ENCODE results near the gene ELAVL3. TPM values are rescaled to one million over a fixed set of nuclear protein-coding genes. Genes with fewer than 3 reads are reported as not detected.

The ELAVL3 gene
- total RNA-seq, 4 donors from 2014 or later = not detected

- peaks cover 14 to 69% (median 20%) of the 10 kb centered on the region in 4 donors for H3K27me3 ChIP-seq
- WGBS, 2 donors = 11 to 21% methylated on average over 5 to 8 of the region's 50 CpGs
- peaks cover 0 to 27% (median 0%) of the 10 kb centered on the region in 3 donors for H3K36me3 ChIP-seq
- peak overlapping the region; percentile 1 to 51 (median 33) for H3K4me3 ChIP-seq
- DNase-seq = no peak
- TF ChIP-seq CTCF (IDR thresholded peaks at IDR 0.05) = no peak
- no peak for TF ChIP-seq POLR2A (IDR thresholded peaks at IDR 0.05)
- intact Hi-C loops (cut with DNase I) = no loop called here
- H3K27ac ChIP-seq = no peak overlapping the region
- peaks cover 10 to 47% (median 36%) of the 10 kb centered on the region in 3 donors for H3K4me1 ChIP-seq
- H3K9me3 ChIP-seq = no peaks in the 10 kb centered on the region
Observed at GRCh38 chr19:11481534-11482383, 913 bp upstream of the ELAVL3 start.

- no peak overlapping the region for H3K27ac ChIP-seq
- intact Hi-C loops (cut with DNase I) = no loop called here
- peak overlapping the region in 2 of 4 donors; percentile 27 to 45 for H3K4me3 ChIP-seq
- peaks cover 0 to 12% (median 0%) of the 10 kb centered on the region in 3 donors for H3K36me3 ChIP-seq
- H3K4me1 ChIP-seq = peaks cover 10 to 47% (median 36%) of the 10 kb centered on the region in 3 donors
- TF ChIP-seq POLR2A (IDR thresholded peaks at IDR 0.05) (no peak), CTCF (IDR thresholded peaks at IDR 0.05) (no peak)
- no peaks in the 10 kb centered on the region for H3K9me3 ChIP-seq
- peaks cover 14 to 62% (median 20%) of the 10 kb centered on the region in 4 donors for H3K27me3 ChIP-seq
- WGBS, 2 donors = no CpG with 5 or more reads among the region's 86 CpGs
- no peak for DNase-seq
Observed at GRCh38 chr19:11479898-11480714, 740 bp downstream of the ELAVL3 start.

- DNase-seq = no peak
- Histone ChIP-seq H3K27me3 (peaks cover 14 to 54% (median 20%) of the 10 kb centered on the region in 4 donors), H3K36me3 (peaks cover 0 to 11% (median 0%) of the 10 kb centered on the region in 3 donors), H3K27ac (no peak overlapping the region), H3K4me1 (peaks cover 10 to 47% (median 36%) of the 10 kb centered on the region in 3 donors), H3K9me3 (no peaks in the 10 kb centered on the region), H3K4me3 (peak overlapping the region in 2 of 4 donors; percentile 27 to 45)
- WGBS, 2 donors = 40 to 49% methylated on average over 19 to 20 of the region's 62 CpGs
- intact Hi-C loops (cut with DNase I) = no loop called here
- TF ChIP-seq CTCF (IDR thresholded peaks at IDR 0.05) (no peak), POLR2A (IDR thresholded peaks at IDR 0.05) (no peak)
Observed at GRCh38 chr19:11479090-11479897, 1.6 kb downstream of the ELAVL3 start.

- no peak for TF ChIP-seq CTCF (IDR thresholded peaks at IDR 0.05)
- no peak for TF ChIP-seq POLR2A (IDR thresholded peaks at IDR 0.05)
- 58 to 64% methylated on average over 13 to 17 of the region's 19 CpGs for WGBS, 2 donors
- Histone ChIP-seq H3K4me1 (peaks cover 10 to 44% (median 36%) of the 10 kb centered on the region in 3 donors), H3K27ac (no peak overlapping the region), H3K36me3 (peaks cover 0 to 2% (median 0%) of the 10 kb centered on the region in 3 donors), H3K4me3 (no peak overlapping the region), H3K9me3 (no peaks in the 10 kb centered on the region), H3K27me3 (peaks cover 14 to 46% (median 20%) of the 10 kb centered on the region in 4 donors)
- DNase-seq = no peak
- intact Hi-C loops (cut with DNase I) = no loop called here
Observed at GRCh38 chr19:11478167-11479089, 2.4 kb downstream of the ELAVL3 start.
